Erythroblast (primary cell): ENCODE results near the gene STX7.

Source experiments
- GATA1 ChIP-seq: IDR thresholded peaks from 2 replicates; pipeline ENCODE4 v1.6.1; 2011; ENCODE audit warnings: low read depth, mild to moderate bottlenecking, control low read depth, low read length, moderate library complexity
- POLR2A ChIP-seq: IDR thresholded peaks from 2 replicates; pipeline ENCODE4 v1.6.1; 2011; ENCODE audit warnings: mild to moderate bottlenecking, low read length

- no peak for TF ChIP-seq POLR2A
- no peak for TF ChIP-seq GATA1
These were observed 51.0 kb downstream of the STX7 start for GRCh38 chr6:132461958-132462357.
